ENCODE measurements around the gene HIVEP2.

Gene HIVEP2

DNA sequence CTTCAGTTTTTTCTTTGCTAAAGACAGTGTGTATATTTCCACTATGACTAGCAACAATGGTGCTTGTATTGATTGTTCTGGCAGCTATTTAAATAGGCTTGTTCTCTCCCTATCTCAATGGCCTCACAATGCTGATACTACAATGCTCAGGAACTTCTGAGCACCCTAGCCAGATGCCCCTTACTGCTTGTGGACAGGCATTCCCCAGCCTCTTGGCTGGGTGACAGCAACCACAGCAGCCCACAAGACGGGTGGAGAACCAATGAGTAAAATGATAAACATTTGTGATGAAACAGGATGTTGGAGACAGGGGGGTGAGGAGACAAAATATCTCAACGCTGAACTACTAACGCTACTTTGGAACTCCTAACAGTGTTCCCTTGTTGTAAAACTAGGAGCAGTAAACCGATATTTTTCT, 42.3 kb downstream of the HIVEP2 start:
- Histone ChIP-seq H3K27me3 (ENCODE audit: control insufficient read depth, insufficient read depth, low read length) (no peaks in the 10 kb centered on the region), H3K9me3 (ENCODE audit: control insufficient read depth, insufficient read depth, low read length) (no peaks in the 10 kb centered on the region), H3K9ac (ENCODE audit: low read depth, low read length) (no peak overlapping the region), H3K4me3 (ENCODE audit: low read depth, low read length) (no peak overlapping the region), H3K4me1 (ENCODE audit: control insufficient read depth, insufficient read depth, low read length) (peaks cover 14% of the 10 kb centered on the region), H3K27ac (ENCODE audit: low read depth, low read length) (no peak overlapping the region), H3K36me3 (ENCODE audit: control insufficient read depth, insufficient read depth, low read length) (no peaks in the 10 kb centered on the region)

DNA sequence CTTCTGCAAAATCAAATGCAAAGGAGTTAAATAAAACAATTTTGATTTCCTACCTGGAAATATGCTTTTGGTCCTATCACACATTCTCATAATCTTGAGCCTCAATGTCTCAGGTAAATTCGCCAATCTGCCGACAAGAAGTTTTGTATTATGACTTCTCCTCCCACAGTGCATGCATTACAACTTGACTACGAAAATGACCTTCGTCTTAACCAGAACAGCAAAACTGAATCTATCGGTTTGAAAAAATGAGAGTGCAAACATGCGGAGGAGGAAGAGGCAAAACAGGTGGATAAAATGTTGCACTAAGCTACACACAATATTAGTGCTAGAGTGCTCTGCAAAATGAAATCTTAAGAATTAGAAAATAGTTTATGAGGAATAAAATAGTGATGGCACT, 43.4 kb downstream of the HIVEP2 start:
- Histone ChIP-seq H3K27ac (ENCODE audit: low read depth, low read length) (no peak overlapping the region), H3K27me3 (ENCODE audit: control insufficient read depth, insufficient read depth, low read length) (no peaks in the 10 kb centered on the region), H3K36me3 (ENCODE audit: control insufficient read depth, insufficient read depth, low read length) (no peaks in the 10 kb centered on the region), H3K4me3 (ENCODE audit: low read depth, low read length) (no peak overlapping the region), H3K4me1 (ENCODE audit: control insufficient read depth, insufficient read depth, low read length) (0 out of 2 replicates have a peak, but pooled peaks cover 7% of the 10 kb centered on the region), H3K9me3 (ENCODE audit: control insufficient read depth, insufficient read depth, low read length) (no peaks in the 10 kb centered on the region), H3K9ac (ENCODE audit: low read depth, low read length) (no peak overlapping the region)

- no peaks in the 10 kb centered on the region for H3K36me3 ChIP-seq (ENCODE audit: control insufficient read depth, insufficient read depth, low read length)
- 0 out of 2 replicates have a peak, but pooled peaks cover 7% of the 10 kb centered on the region for H3K4me1 ChIP-seq (ENCODE audit: control insufficient read depth, insufficient read depth, low read length)
- no peaks in the 10 kb centered on the region for H3K27me3 ChIP-seq (ENCODE audit: control insufficient read depth, insufficient read depth, low read length)
- H3K4me3 ChIP-seq (ENCODE audit: low read depth, low read length): no peak overlapping the region
- H3K9me3 ChIP-seq (ENCODE audit: control insufficient read depth, insufficient read depth, low read length): no peaks in the 10 kb centered on the region
- no peak overlapping the region for H3K27ac ChIP-seq (ENCODE audit: low read depth, low read length)
- H3K9ac ChIP-seq (ENCODE audit: low read depth, low read length): no peak overlapping the region
These were observed 44.6 kb downstream of the HIVEP2 start for GRCh38 chr6:142900227-142900971.

- Histone ChIP-seq H3K27me3 (ENCODE audit: control insufficient read depth, insufficient read depth, low read length) (no peaks in the 10 kb centered on the region), H3K9ac (ENCODE audit: low read depth, low read length) (no peak overlapping the region), H3K27ac (ENCODE audit: low read depth, low read length) (no peak overlapping the region), H3K4me3 (ENCODE audit: low read depth, low read length) (no peak overlapping the region), H3K36me3 (ENCODE audit: control insufficient read depth, insufficient read depth, low read length) (no peaks in the 10 kb centered on the region), H3K4me1 (ENCODE audit: control insufficient read depth, insufficient read depth, low read length) (no peaks in the 10 kb centered on the region), H3K9me3 (ENCODE audit: control insufficient read depth, insufficient read depth, low read length) (no peaks in the 10 kb centered on the region)
These were observed 45.8 kb downstream of the HIVEP2 start for GRCh38 chr6:142898927-142899895.

GRCh38 chr6:142897659-142898058, 47.3 kb downstream of the HIVEP2 start:
- no peak overlapping the region for H3K27ac ChIP-seq (ENCODE audit: low read depth, low read length)
- H3K27me3 ChIP-seq (ENCODE audit: control insufficient read depth, insufficient read depth, low read length): no peaks in the 10 kb centered on the region
- H3K36me3 ChIP-seq (ENCODE audit: control insufficient read depth, insufficient read depth, low read length): no peaks in the 10 kb centered on the region
- no peaks in the 10 kb centered on the region for H3K4me1 ChIP-seq (ENCODE audit: control insufficient read depth, insufficient read depth, low read length)
- no peaks in the 10 kb centered on the region for H3K9me3 ChIP-seq (ENCODE audit: control insufficient read depth, insufficient read depth, low read length)
- H3K9ac ChIP-seq (ENCODE audit: low read depth, low read length): no peak overlapping the region
- H3K4me3 ChIP-seq (ENCODE audit: low read depth, low read length): no peak overlapping the region

GRCh38 chr6:142896732-142897131, 48.2 kb downstream of the HIVEP2 start:
- H3K9ac ChIP-seq (ENCODE audit: low read depth, low read length): no peak overlapping the region
- no peaks in the 10 kb centered on the region for H3K4me1 ChIP-seq (ENCODE audit: control insufficient read depth, insufficient read depth, low read length)
- H3K27me3 ChIP-seq (ENCODE audit: control insufficient read depth, insufficient read depth, low read length): no peaks in the 10 kb centered on the region
- no peaks in the 10 kb centered on the region for H3K36me3 ChIP-seq (ENCODE audit: control insufficient read depth, insufficient read depth, low read length)
- H3K9me3 ChIP-seq (ENCODE audit: control insufficient read depth, insufficient read depth, low read length): no peaks in the 10 kb centered on the region
- H3K27ac ChIP-seq (ENCODE audit: low read depth, low read length): no peak overlapping the region
- H3K4me3 ChIP-seq (ENCODE audit: low read depth, low read length): no peak overlapping the region

- no peak overlapping the region for H3K9ac ChIP-seq (ENCODE audit: low read depth, low read length)
- no peaks in the 10 kb centered on the region for H3K27me3 ChIP-seq (ENCODE audit: control insufficient read depth, insufficient read depth, low read length)
- no peak overlapping the region for H3K4me3 ChIP-seq (ENCODE audit: low read depth, low read length)
- H3K27ac ChIP-seq (ENCODE audit: low read depth, low read length): no peak overlapping the region
- no peaks in the 10 kb centered on the region for H3K4me1 ChIP-seq (ENCODE audit: control insufficient read depth, insufficient read depth, low read length)
- no peaks in the 10 kb centered on the region for H3K9me3 ChIP-seq (ENCODE audit: control insufficient read depth, insufficient read depth, low read length)
- H3K36me3 ChIP-seq (ENCODE audit: control insufficient read depth, insufficient read depth, low read length): no peaks in the 10 kb centered on the region
These were observed 51.9 kb downstream of the HIVEP2 start for GRCh38 chr6:142893088-142893487.

DNA sequence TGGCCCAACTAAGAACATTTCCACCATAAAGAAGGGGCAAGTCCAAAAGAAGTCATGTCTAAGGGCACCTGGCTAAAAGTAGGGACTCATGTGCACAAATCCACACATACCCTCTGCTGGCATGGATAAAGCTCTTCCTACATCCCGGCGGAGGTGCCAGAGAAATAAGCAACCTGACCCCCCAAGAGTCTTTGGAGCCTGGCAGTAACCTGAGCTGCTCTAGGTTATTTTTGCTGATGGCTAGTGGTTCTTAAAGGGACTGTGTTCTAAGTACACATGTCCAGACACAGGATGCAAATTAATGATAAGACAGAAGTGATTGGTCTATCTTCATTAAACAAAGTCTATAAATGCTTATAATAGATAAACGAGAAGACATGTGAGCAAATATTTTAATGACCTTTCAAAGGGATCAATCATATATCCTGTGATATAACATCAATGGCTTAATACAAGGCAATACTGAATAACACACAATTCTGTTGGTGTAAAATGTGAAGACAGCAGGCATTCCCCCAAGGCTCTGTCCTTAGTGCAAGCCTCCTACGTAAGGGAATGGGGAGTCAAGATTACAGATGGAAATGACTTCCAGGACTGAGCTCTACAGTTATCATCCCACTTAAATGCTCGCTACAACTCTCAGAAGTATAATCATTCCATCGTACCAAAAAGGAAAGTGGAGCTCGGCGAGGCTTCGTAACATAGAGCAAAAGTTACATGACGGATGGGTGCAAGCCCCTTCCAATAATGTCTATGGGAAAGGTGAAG, 52.5 kb downstream of the HIVEP2 start:
- no peaks in the 10 kb centered on the region for H3K4me1 ChIP-seq (ENCODE audit: control insufficient read depth, insufficient read depth, low read length)
- H3K36me3 ChIP-seq (ENCODE audit: control insufficient read depth, insufficient read depth, low read length): no peaks in the 10 kb centered on the region
- H3K27ac ChIP-seq (ENCODE audit: low read depth, low read length): no peak overlapping the region
- no peak overlapping the region for H3K4me3 ChIP-seq (ENCODE audit: low read depth, low read length)
- H3K27me3 ChIP-seq (ENCODE audit: control insufficient read depth, insufficient read depth, low read length): no peaks in the 10 kb centered on the region
- no peak overlapping the region for H3K9ac ChIP-seq (ENCODE audit: low read depth, low read length)
- no peaks in the 10 kb centered on the region for H3K9me3 ChIP-seq (ENCODE audit: control insufficient read depth, insufficient read depth, low read length)

DNA sequence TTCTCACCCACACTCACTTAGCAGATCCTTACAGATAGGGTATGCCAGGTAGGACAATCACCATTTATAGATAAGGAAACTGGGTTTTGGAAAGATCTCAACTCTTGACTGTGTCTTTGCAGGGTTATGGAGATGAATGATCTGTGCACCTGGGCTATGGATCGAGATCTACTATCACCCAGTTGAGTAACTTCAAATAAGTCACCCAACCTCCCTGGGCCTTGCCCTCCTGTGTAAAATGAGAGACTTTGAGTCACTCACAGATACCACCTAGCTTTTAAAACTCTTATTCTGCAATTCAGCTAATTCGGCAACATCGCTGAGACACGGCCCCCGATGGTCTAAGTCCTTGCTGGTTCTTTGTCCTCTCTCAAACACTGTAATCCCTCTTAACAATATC, 53.5 kb downstream of the HIVEP2 start:
- no peaks in the 10 kb centered on the region for H3K36me3 ChIP-seq (ENCODE audit: control insufficient read depth, insufficient read depth, low read length)
- no peak overlapping the region for H3K27ac ChIP-seq (ENCODE audit: low read depth, low read length)
- no peak overlapping the region for H3K4me3 ChIP-seq (ENCODE audit: low read depth, low read length)
- no peaks in the 10 kb centered on the region for H3K9me3 ChIP-seq (ENCODE audit: control insufficient read depth, insufficient read depth, low read length)
- H3K27me3 ChIP-seq (ENCODE audit: control insufficient read depth, insufficient read depth, low read length): no peaks in the 10 kb centered on the region
- no peak overlapping the region for H3K9ac ChIP-seq (ENCODE audit: low read depth, low read length)
- H3K4me1 ChIP-seq (ENCODE audit: control insufficient read depth, insufficient read depth, low read length): peaks cover 5% of the 10 kb centered on the region; the same call in 1 of the 2 replicates

GRCh38 chr6:142888456-142888855, 56.5 kb downstream of the HIVEP2 start:
- no peak overlapping the region for H3K4me3 ChIP-seq (ENCODE audit: low read depth, low read length)
- H3K27ac ChIP-seq (ENCODE audit: low read depth, low read length): no peak overlapping the region
- no peak overlapping the region for H3K9ac ChIP-seq (ENCODE audit: low read depth, low read length)
- no peaks in the 10 kb centered on the region for H3K27me3 ChIP-seq (ENCODE audit: control insufficient read depth, insufficient read depth, low read length)
- peaks cover 31% of the 10 kb centered on the region for H3K4me1 ChIP-seq (ENCODE audit: control insufficient read depth, insufficient read depth, low read length)
- no peaks in the 10 kb centered on the region for H3K36me3 ChIP-seq (ENCODE audit: control insufficient read depth, insufficient read depth, low read length)
- no peaks in the 10 kb centered on the region for H3K9me3 ChIP-seq (ENCODE audit: control insufficient read depth, insufficient read depth, low read length)
